NOMO-1 (cell line): ENCODE data around the gene OTUD3.
"Not testable (repeated sequence)": the region's sequence is repeated elsewhere in the genome, so short reads cannot be mapped to it uniquely, and the experiment has no call there.

ENCODE experiments used
- DNase-seq, 2 experiments: peaks; one replicate each; lab custom pipeline; 2025; ENCODE audit not compliant: unreplicated experiment in 2 of 2; lab: John Stamatoyannopoulos, UW

Gene OTUD3

DNA sequence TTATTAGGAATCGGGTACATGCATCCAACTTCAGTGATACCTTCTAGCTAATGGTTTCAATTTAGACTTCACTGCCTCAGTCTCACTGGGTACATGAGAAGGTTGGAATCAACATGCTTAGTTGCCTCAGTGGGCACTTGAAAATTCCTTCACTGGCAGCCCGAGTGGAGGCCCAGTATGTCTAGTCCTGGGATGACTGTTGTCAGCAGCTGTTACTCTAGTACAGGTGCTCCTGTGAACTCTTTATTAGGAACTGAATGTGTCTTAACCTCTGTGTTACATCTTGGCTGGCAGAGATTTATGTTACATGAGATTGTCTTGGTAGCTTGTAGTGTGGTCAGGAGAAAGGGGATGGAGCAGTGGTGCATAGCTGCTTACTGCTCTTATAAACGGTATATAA is 27.8 kb downstream of the OTUD3 start:
- DNase-seq, result no peak

DNA sequence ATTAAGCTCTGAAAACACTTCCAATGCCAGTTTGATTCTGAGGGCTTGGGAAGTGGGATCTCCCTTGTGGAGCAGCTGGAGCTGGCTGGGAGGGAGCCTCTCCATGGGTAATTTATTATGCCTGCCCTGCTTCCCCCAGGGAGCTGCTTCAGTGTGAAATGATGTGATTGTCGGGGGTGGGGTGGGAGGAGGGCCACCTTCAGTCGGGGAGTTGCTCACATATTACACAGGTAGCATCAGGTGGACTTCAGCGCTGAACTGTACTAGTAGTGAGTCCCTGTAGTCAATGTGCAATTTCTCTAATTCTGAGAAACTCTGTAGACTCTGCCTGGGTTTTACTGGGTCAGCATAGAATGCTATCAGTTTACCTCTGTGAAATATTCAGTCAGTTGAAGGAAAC is 28.5 kb downstream of the OTUD3 start:
- no peak for DNase-seq

DNA sequence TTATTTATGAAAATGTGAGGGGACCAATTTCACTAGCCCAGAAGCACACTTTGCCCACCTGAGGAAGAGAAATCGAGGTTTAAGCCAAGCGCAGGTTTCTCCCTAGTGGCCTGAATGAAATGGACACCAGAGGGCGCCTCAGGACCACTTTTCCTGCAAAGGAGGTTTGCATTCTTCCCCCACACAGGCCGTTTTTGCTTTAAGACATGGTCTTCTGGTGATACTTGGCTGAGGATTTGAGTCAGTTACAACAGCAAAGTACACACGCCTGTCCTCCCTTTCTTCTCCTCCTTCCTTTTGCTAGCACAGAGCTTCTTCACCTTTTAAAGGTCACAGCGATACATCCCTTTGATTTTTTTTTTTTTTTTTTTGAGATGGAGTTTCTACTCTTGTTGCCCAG is 35.9 kb downstream of the OTUD3 start:
- peak; percentile 69 to 74 for DNase-seq

DNA sequence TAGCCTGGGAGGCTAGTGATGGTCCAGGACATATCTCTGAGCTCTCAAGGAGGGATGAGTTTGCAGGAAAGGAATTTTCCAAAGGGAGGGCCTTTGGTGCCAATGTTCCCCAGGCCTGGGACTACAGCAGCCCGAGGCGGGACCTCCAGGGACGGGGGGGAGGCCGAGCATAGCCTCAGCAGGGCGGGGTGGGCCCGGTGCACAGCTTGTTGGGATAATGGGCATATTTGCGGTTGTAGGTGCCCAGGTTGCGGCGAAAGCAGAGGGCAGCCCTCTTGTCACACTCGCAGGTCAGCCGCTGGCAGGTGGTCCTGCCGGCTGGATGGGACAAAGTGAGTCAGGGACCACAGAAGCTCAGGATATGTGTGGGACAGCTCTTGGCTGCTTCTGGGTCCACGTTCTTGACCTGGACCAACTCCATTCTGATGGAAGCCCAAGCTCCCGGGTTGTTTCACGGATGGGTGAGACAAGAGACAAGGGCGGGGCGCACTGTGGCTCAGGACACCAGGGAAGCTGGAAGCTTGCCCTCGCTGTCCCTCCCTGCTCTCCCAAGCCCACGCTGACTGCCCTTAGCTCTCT is 38.0 kb downstream of the OTUD3 start:
- DNase-seq, result no peak

DNA sequence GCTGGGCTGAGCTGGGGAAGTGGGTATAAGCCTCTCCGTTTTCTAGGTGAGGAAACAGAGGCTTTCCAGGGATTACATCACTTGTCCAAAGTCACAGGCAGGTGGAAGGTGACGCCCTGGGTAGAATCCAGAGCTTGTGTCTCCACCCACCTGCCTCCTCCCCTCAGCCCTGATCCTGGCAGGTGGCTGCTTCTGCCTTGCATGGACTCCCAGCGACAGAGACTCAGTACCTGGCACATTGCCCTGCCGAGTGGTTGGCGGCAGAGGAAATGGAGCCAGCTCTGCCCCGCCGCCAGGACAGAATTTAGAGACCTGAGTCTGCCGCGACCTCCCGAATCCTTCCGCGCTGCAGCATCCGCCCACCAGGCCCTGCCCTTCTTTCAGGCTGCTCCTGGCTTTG is 39.1 kb downstream of the OTUD3 start:
- DNase-seq, result no peak

DNA sequence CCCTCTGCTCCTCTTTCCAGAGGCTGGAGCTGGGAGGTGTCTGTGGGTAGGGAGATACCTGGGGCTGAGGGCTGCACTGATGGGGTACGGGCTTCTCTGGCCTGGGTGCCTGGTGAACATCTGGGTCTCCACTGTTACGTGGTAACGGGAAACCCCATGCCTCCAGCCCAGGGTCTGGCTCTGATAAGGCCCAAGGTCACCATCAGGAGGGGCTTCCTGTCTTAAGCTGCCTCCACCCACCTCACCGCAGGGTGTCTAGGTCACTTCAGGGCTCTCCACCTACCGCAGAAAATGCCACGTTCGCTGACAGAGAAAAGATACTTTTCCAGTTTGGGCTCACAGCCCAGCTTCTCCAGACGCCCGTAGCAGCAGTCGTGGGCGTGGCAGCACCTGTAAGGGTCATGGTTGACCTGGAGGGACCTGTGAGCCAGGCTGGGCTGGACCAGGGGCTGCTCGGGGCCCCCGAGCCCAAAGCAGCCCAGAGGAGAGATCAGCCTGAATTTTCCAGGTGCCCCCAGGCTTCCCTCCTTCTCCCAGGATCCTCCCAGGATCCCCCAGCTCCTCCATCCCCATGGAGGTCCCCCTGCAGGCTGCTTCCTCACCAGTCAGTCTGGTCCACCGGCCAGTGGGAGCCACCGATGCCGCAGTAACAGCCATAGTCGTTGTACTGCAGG is 40.0 kb downstream of the OTUD3 start:
- no peak for DNase-seq

DNA sequence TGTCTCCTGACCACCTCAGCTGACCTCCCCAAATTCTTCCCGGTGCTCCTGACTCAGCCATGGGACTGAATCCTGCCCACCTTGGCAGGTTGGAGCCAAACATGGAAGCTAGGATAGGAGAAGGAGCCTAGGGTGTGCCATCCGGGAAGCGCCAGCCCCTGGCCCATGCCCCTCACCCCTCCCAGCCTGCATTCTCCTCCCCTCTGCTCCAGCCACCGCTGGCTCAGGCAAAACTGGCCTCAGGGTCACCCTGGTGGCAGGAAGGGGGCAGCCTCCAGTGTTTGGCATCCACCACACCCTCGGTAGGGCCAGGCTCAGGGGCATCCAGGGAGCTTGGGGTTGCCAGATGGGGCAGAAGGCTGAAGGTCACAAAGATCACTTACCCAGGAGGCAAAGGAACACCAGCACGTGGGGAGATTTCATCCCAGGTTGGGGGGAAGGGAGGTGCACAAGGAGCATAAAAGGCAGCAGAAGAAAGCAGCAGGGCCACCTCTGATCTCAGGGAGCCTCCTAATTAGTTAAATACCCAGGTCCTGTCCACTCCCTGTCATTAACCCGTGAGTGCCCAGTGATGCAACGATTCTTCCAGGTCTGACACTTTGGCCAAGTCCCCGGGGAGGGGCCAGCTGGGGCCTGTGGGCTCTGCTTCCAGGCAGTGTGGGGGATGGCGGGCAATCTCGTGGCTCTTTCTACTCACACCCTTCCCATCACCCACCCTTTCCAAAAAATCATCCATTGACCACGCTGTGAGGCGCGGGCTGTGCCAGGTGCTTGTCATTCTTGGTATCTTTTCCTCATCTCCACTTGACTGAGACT is 41.1 kb downstream of the OTUD3 start, which contains the start of gene PLA2G2E:
PLA2G2E (minus strand) TSS at position 481 of the 816 bp plus-strand sequence; CDS start at position 423, 58 bp downstream.
- no peak for DNase-seq

DNA sequence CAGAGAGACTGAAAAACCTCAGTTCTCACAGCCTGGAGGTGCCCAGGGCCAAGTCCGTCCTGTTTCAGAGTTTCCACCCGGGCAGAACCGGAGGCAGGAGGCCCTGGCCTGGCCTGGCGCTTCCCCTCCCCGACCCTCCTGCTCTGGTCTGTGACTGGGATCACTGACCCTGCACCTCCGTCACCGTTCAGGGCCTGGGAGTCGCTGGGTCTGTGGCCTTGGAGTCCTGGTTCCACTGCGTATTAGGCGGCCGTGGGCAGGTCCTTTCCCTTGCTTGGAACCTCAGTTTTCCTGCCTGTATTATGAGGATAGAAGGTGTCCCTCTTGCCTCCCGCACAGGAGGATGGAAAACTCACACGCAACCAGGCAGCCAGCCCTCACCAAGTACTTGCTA is 41.8 kb downstream of the OTUD3 start:
- no peak for DNase-seq

DNA sequence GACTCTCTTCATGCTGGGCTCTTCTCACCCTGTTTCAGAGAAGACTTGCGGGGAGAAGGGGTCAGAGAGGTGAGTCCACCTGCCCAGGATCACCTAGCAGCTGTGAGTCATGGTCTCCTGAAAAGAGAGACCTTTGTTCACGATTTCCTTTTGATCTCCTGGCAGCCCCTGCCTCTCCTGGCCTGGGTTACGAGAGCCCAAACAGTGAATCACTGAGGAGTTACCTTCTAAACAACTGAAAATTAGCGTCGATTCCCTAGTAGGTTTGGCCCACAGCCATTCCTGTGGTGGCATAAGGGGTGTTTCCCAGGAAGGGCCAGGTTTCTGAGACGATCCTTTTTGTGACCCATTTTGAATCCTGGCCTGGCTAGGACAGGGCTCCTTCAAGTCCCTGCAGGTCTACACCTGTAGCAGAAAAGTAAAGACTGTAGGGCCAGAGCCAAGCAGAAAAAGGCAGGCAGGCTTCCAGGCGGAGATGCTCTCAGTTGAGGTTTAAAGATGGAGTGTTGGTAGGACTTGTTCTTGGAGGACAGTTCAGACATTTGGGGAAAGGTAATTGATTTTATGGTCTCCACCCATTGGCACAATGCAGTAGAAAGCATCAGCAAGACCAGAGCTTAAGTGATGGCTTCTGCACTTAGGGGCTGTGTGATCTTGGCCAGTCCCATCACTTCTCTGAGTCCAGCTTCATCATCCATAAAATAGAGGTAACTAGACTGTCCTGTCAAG is 43.3 kb downstream of the OTUD3 start:
- no peak for DNase-seq

DNA sequence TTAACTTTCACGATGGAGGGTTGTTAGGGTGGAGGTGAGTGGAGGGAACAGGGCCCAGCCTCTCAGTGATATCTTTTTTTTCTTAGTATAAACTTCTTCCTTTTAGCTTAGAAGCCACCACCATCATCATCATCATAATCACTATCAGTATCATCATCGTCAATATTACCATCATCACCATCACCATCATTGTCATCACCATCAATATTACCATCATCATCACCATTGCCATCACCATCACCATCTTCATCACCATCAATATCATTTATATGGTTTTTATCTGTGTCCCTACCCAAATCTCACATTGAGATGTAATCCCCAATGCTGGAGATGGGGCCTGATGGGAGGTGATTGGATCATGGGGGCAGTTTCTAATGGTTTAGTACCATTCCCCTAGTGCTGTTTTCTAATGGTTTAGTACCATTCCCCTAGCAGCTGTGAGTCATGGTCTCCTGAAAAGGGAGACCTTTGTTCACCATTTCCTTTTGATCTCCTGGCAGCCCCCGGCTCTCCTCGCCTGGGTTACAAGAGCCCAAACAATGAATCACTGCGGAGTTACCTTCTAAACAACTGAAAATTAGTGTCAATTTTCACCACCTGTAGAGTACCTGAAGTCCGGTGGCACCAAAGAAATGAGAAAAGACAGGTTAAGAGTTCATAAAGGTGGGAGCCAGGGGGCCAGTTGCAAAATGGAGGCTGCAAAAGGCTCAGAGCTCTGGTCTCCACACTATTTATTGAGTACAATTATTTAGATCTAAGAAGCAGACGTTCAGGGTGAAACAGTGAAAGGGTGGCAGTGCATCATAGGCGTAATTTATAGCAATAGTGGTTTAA is 44.3 kb downstream of the OTUD3 start:
- DNase-seq, result no peak

DNA sequence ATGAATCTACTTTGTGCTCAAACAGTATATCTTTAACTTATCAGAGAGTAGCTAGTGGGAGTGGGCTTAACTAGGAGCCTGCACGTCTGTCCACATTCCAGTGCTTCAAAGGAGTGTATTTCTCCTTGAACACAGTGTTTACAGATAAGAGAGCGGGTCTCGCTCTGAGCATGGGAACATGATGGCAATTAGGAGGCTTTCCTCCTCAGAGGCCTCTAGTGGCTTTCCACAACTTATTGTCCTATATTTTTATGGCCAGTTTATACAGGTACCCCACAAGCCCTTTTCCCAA is 44.9 kb downstream of the OTUD3 start:
- not testable (repeated sequence) for DNase-seq

DNA sequence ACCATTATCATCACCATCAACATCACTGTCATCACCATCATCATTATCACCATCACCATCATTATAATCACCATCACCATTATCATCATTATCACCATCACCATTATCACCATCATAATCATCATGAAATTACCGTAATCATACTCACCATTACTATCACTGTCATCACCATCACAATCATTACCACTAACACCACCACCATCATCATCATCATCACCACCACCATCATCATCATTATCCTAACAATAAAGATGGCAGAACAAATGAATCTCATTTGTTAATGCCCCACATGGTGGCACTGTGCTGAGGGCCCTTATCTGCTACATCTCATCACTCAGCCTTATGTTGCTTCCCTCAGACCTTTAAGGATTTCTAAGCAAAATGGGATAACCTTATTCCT is 50.7 kb downstream of the OTUD3 start:
- no peak for DNase-seq

DNA sequence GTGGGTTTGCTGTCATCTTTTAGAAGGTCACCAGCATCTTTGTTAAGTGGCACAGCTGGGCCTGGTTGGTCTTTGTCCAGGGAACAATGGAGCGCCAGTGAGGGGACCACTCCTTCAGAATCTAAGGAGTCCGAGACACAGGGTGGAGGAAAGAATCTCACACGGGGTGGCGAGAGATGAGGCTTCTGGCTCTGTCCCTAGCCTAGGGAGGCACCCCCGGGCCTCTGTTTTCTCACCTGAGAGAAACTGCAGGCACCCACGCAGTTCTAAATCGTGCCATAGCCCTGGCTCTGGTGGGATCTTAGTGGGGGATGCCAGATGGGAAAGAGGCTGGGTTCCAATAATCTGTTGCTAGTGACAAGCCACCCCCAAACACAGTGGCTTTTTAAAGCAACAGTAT is 52.1 kb downstream of the OTUD3 start:
- DNase-seq, result no peak

DNA sequence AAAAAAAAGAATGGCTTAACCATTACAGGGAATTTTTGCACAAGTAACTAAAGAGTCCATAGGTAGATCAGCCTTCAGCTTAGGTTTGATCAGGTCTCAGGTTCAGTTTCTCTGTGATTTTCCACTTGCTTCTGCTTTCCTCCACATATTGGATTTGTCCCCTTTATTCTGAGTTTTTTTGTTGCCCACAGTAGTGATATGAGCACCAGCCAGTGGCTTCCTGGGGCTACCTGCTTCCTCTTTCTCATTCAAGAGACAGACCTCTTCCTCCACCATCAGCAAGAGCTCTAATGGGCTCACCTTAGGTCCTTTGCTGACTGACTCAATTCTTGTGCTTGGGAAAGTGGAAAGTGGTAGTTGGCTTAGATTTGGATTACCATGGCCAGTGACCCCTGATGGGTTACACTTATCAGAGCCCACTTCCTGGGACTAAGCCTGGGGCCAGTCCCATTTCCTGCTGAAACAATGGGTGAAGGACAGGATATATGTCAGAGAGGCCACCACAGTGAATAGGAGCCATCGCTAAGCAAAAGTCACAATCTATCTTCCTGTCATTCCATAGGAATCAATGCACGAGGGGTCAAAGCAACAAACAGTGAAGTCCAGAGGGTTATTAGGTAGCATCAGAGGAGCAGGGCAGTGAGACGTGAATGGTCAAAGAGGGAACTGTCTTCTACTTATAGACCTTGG is 54.0 kb downstream of the OTUD3 start:
- peak in 1 of 2 experiments; percentile 33 for DNase-seq

DNA sequence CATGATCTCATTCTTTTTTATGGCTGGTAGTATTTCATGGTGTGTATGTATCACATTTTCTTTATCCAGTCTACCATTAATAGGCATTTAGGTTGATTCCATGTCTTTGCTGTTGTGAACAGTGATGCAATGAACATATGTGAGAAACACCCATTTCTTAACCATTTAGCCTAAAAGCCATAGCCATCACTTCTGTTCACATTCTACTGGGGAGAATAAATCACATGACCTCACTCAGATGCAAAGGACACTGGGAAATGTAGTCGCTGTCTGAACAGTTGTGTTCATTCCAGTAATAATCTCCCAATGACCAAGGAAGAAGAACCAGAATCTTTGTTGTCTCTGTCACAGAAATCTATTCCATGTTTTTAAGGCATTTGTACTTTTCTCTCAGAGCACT is 56.3 kb downstream of the OTUD3 start:
- DNase-seq, result no peak

DNA sequence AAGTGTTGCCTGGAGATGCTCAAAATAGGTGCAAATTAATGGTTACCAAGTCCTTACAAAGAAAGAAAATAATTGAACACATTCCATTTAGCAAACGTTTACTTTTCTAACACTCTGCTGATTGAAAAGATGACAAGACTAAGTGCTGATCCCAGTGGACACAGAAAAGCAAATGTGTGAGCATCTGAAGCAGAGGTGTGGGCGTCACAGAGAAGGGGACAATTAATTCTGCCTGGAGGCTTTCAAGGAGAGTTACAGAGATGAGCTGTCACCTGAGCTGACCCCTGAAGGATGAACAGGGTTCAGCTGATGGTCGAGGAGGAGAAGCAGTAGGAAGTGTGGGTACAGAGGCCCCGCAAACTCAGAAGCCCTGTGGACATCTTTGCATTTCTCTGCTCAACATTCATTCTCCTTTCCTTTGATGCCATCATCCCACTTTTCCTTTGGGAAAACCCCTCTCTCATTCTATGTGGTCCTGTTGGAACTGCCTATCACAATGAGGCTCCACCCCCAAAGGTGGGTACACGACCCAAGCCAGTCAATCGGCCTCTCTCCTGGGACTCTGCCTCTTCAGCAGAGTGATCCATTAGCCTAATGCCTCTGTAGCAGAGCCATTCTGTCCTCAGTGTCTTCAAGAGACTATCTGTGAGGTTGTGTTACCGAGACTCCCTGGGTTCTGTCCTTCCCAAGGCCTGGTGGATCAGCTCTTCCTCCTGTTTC is 58.5 kb downstream of the OTUD3 start:
- no peak for DNase-seq

DNA sequence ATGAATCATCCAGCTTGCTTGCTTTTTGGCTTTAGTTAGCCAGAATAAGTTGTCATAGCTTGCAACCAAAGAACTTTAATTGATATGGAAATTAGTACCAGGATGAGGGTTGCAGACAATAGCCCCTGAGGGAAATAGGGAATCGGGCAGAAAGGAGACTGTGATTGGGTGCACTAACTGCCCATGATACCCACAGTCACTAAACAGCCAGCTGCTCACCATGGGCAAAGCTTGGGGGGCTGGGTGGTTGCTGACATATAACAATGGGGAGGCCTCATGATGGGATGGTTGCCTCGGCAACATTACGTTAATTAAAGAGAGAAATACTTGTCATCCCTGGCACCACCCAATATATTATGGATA is 59.0 kb downstream of the OTUD3 start:
- no peak for DNase-seq

DNA sequence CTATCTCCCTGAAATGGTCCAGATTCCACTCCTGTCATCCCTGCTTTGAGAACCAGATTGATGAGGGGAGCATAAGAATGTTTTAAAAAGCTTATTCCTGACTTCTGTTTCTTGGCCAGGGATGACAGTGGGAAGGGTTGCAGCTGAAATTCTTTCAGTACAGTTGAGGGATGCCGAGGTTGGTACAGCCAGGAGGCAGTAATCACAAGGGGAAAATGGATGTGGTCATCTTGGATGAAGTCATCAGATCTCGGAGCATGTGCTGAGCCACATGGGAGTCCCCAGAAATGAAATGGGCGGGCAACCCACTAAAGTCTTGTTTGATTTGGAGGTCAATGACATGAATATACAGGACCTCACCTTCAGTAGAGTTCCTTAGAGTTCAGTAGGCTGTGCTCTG is 59.9 kb downstream of the OTUD3 start:
- no peak for DNase-seq

DNA sequence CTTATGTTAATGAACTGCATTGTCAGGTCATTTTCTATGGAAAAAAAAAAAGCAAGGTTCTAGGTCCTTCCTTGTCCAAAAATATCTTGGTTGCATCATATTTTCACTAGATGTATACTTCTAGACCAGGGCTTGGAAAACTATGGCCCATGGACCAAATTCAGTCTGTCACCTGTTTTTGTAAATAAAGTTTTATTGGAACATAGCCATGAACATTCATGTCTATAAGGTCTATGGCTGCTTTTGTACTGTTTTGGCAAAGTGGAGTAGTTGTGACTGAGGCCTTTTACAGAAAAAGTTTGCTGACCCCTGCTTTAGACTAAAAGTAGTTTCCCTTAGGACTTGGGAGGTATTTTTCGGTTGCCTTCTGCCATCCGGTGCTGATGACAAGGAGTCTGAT is 60.5 kb downstream of the OTUD3 start:
- no peak for DNase-seq
